Natural killer cell (primary cell): ENCODE results near the gene HSPA12A. TPM values are rescaled to one million over a fixed set of nuclear protein-coding genes. Genes with fewer than 3 reads are reported as not detected.

Experiments used
- ATAC-seq, 3 donors: fragments of 150-1000 bp in 2 of 3; fragments of 200-7000 bp in 1 of 3; cut with Tn5 transposase; 1 replicate in 1 of 3; 2 replicates in 2 of 3; pipeline ENCODE4 v1.10.0; 2021; ENCODE audit warnings: mild to moderate bottlenecking in 2 of 3, moderate library complexity in 2 of 3
- DNase-seq, 2 donors: peaks; one replicate each; pipeline versions ENCODE4 v3.0.0 to v3.0.0-alpha.2; 2013 to 2021; ENCODE audit warnings: mixed read lengths in 1 of 2
- H3K27ac ChIP-seq: one replicate; pipeline ENCODE4 v1.5.1; 2013; ENCODE audit warnings: mild to moderate bottlenecking, low read length
- H3K27me3 ChIP-seq: one replicate; pipeline ENCODE4 v1.6.1; 2013; ENCODE audit warnings: low read length; ENCODE audit not compliant: control insufficient read depth, insufficient read depth
- H3K36me3 ChIP-seq: one replicate; pipeline ENCODE4 v1.6.1; 2013; ENCODE audit warnings: low read length; ENCODE audit not compliant: control insufficient read depth, insufficient read depth
- H3K4me1 ChIP-seq: one replicate; pipeline ENCODE4 v1.6.1; 2013; ENCODE audit warnings: low read length; ENCODE audit not compliant: control insufficient read depth, insufficient read depth
- H3K4me3 ChIP-seq: one replicate; pipeline ENCODE4 v1.5.1; 2013; ENCODE audit warnings: low read length
- H3K9me3 ChIP-seq: one replicate; pipeline ENCODE4 v1.6.1; 2013; ENCODE audit warnings: low read length; ENCODE audit not compliant: control insufficient read depth, insufficient read depth
- H3K27ac Mint-ChIP-seq, 2 donors: one replicate each; pipeline ENCODE4 v1.8.0; 2022; ENCODE audit warnings: mild to moderate bottlenecking in 2 of 2, mixed read lengths in 2 of 2, moderate library complexity in 1 of 2
- H3K27me3 Mint-ChIP-seq, 2 donors: one replicate each; pipeline ENCODE4 v1.8.0; 2022; ENCODE audit warnings: low read depth in 2 of 2, mixed read lengths in 2 of 2
- H3K36me3 Mint-ChIP-seq: one replicate; pipeline ENCODE4 v1.8.0; 2022; ENCODE audit warnings: mixed read lengths
- H3K4me1 Mint-ChIP-seq, 2 donors: one replicate each; pipeline ENCODE4 v1.8.0; 2022; ENCODE audit warnings: mixed read lengths in 2 of 2
- H3K4me3 Mint-ChIP-seq: one replicate; pipeline ENCODE4 v1.8.0; 2022; ENCODE audit warnings: mild to moderate bottlenecking, moderate library complexity, mixed read lengths
- H3K9me3 Mint-ChIP-seq, 2 donors: one replicate each; pipeline ENCODE4 v1.8.0; 2022; ENCODE audit warnings: mixed read lengths in 2 of 2
- WGBS: methylation state at CpG from one replicate; pipeline ENCODE4 v1.1.7; 2013; ENCODE audit warnings: missing lambda C conversion rate; ENCODE audit not compliant: insufficient coverage; 5-methylcytosine and 5-hydroxymethylcytosine counted together
- intact Hi-C: fragments of 100-400 bp; cut with micrococcal nuclease; formaldehyde crosslinking; loops from one replicate; pipeline ENCODE4 v1.14.2; 2022
- total RNA-seq, 4 donors: library from RNA; stranded (reverse); fragments of 120-200 nt in 1 of 4; gene quantifications; one replicate each; pipeline versions ENCODE4 v1.2.3 to v1.2.4, GENCODE V29; 2013 to 2022
- TF ChIP-seq, protein P1 (sequence below): fragments of 200-600 bp; IDR thresholded peaks from one replicate; pipeline ENCODE4 v1.8.0; 2022; ENCODE audit warnings: antibody characterized with exemption

The HSPA12A gene
- total RNA-seq, 3 donors from 2014 or later (not counting 1 experiment from before 2014, with no cell fraction given): 0.43 TPM; not detected in 2

DNA sequence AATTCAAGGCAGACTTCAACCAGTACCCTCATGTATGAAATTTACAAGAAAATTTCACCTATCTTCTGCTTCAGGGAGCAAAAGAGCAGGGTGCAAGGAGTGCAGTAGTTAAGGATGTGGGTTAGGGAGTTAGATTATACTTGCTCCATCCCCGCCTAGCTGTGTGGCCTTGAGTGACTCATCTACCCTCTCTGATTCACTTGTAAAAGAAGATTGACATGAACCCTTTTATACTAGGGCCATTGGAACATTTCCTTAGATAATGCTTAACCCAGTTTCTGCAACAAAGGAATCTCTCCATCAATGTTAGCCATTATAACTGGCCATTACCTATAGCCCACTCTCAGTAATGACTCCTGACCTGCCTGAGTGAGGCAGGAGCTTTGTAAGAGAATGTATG, 10.2 kb upstream of the HSPA12A start:
- no peak for ATAC-seq
- H3K27ac ChIP-seq: no peak overlapping the region
- DNase-seq: no peak
- Mint-ChIP-seq H3K27me3 (peaks cover 6 to 12% of the 10 kb centered on the region in 2 donors), H3K9me3 (peaks cover 0 to 3% of the 10 kb centered on the region in 2 donors), H3K36me3 (no peaks in the 10 kb centered on the region), H3K4me1 (no peaks in the 10 kb centered on the region), H3K4me3 (no peak overlapping the region), H3K27ac (no peak overlapping the region)
- H3K4me3 ChIP-seq: no peak overlapping the region
- intact Hi-C loops: no loop called here
- H3K9me3 ChIP-seq: no peaks in the 10 kb centered on the region
- no peaks in the 10 kb centered on the region for H3K4me1 ChIP-seq
- WGBS: 75% methylated on average over 1 of the region's 1 CpG
- TF ChIP-seq, protein P1, sequence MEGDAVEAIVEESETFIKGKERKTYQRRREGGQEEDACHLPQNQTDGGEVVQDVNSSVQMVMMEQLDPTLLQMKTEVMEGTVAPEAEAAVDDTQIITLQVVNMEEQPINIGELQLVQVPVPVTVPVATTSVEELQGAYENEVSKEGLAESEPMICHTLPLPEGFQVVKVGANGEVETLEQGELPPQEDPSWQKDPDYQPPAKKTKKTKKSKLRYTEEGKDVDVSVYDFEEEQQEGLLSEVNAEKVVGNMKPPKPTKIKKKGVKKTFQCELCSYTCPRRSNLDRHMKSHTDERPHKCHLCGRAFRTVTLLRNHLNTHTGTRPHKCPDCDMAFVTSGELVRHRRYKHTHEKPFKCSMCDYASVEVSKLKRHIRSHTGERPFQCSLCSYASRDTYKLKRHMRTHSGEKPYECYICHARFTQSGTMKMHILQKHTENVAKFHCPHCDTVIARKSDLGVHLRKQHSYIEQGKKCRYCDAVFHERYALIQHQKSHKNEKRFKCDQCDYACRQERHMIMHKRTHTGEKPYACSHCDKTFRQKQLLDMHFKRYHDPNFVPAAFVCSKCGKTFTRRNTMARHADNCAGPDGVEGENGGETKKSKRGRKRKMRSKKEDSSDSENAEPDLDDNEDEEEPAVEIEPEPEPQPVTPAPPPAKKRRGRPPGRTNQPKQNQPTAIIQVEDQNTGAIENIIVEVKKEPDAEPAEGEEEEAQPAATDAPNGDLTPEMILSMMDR: no peak
- H3K27me3 ChIP-seq: no peaks in the 10 kb centered on the region
- H3K36me3 ChIP-seq: no peaks in the 10 kb centered on the region

DNA sequence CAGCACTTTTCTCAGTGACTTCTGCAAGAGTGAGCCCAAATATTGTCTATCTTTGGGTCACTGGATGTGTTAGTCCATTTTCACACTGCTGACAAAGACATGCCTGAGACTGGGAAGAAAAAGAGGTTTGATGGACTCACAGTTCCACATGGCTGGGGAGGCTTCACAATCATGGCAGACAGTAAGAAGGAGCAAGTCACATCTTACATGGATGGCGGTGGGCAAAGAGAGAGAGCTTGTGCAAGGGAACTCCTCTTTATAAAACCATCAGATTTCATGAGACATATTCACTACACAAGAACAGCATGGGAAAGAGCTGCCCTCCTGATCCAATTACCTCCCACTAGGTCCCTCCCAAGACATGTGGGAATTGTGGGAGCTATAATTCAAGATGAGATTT, 6.1 kb upstream of the HSPA12A start:
- no peak overlapping the region for H3K27ac ChIP-seq
- no peaks in the 10 kb centered on the region for H3K9me3 ChIP-seq
- Mint-ChIP-seq H3K27me3 (peaks cover 30 to 38% of the 10 kb centered on the region in 2 donors), H3K4me1 (peaks cover 0 to under 1% of the 10 kb centered on the region in 2 donors), H3K27ac (no peak overlapping the region), H3K9me3 (peaks cover 0 to 3% of the 10 kb centered on the region in 2 donors), H3K36me3 (no peaks in the 10 kb centered on the region), H3K4me3 (no peak overlapping the region)
- no peaks in the 10 kb centered on the region for H3K4me1 ChIP-seq
- no peak for DNase-seq
- peaks cover 5% of the 10 kb centered on the region for H3K27me3 ChIP-seq
- H3K4me3 ChIP-seq: no peak overlapping the region
- TF ChIP-seq, protein P1: no peak
- ATAC-seq: no peak
- intact Hi-C loops: no loop called here
- no peaks in the 10 kb centered on the region for H3K36me3 ChIP-seq
- WGBS: 100% methylated on average over 1 of the region's 1 CpG

DNA sequence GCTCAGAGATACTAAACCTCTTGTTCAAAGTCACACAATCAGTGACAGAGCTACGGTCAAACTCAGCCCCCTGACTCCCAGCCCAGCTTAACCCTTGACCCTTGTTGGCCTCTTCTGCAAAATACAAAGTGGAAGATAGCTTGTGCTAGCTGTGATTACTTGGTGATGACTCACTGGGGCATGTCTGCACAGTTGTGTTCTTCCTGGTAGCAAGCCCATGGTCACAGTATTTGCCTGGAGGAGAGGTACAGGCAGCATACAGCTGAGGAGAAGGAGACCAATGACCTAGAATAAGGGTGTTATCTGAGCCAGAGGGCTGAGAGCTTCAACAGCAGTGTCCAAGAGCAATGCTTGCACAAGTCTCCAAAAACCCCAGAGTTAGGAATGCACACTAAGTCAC, 5.7 kb upstream of the HSPA12A start:
- Histone ChIP-seq H3K27me3 (peaks cover 10% of the 10 kb centered on the region), H3K4me1 (peaks cover 3% of the 10 kb centered on the region), H3K27ac (no peak overlapping the region), H3K36me3 (no peaks in the 10 kb centered on the region), H3K4me3 (no peak overlapping the region), H3K9me3 (no peaks in the 10 kb centered on the region)
- peaks cover 33 to 42% of the 10 kb centered on the region in 2 donors for H3K27me3 Mint-ChIP-seq
- TF ChIP-seq, protein P1: no peak
- no peak for ATAC-seq
- WGBS: 89% methylated on average over 1 of the region's 1 CpG
- no peak for DNase-seq
- no peak overlapping the region for H3K4me3 Mint-ChIP-seq
- intact Hi-C loops: no loop called here
- H3K27ac Mint-ChIP-seq: no peak overlapping the region
- peaks cover 0 to 5% of the 10 kb centered on the region in 2 donors for H3K4me1 Mint-ChIP-seq
- no peaks in the 10 kb centered on the region for H3K36me3 Mint-ChIP-seq
- peaks cover 0 to 3% of the 10 kb centered on the region in 2 donors for H3K9me3 Mint-ChIP-seq

DNA sequence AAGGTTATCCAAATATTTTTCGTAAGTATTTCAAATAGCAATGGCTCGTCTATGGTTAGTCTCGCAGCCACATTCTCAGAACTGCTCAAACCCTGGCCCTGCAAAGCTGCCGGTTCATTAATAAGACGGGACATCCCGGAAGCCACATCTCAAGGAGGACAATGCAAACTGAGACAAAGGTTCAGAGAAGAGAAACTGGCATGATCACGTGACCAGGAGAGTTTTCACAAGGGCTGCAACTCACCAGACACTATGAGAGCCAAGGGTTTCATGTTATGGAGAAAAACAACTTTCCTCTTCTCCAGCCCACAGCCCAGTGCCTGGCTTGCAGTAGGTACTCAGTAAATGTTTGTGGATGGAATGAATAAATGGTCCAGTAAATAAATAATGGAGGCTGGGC, 5.0 kb upstream of the HSPA12A start:
- DNase-seq: no peak
- Histone ChIP-seq H3K4me3 (no peak overlapping the region), H3K9me3 (no peaks in the 10 kb centered on the region), H3K4me1 (peaks cover 7% of the 10 kb centered on the region), H3K27me3 (peaks cover 10% of the 10 kb centered on the region), H3K27ac (no peak overlapping the region), H3K36me3 (no peaks in the 10 kb centered on the region)
- H3K27me3 Mint-ChIP-seq: peaks cover 33 to 43% of the 10 kb centered on the region in 2 donors
- H3K4me1 Mint-ChIP-seq: peaks cover 0 to 5% of the 10 kb centered on the region in 2 donors
- H3K4me3 Mint-ChIP-seq: no peak overlapping the region
- no peak overlapping the region for H3K27ac Mint-ChIP-seq
- intact Hi-C loops: no loop called here
- WGBS: 71% methylated on average over 7 of the region's 7 CpGs
- TF ChIP-seq, protein P1: no peak
- no peaks in the 10 kb centered on the region for H3K36me3 Mint-ChIP-seq
- peaks cover 0 to 3% of the 10 kb centered on the region in 2 donors for H3K9me3 Mint-ChIP-seq
- ATAC-seq: no peak
